T1000 (cell line): ENCODE data around the gene P2RX1.

Experiments used
- DNase-seq: peaks from one replicate; lab custom pipeline; 2025; ENCODE audit warnings: mixed read lengths; lab: John Stamatoyannopoulos, UW

P2RX1 gene

DNA sequence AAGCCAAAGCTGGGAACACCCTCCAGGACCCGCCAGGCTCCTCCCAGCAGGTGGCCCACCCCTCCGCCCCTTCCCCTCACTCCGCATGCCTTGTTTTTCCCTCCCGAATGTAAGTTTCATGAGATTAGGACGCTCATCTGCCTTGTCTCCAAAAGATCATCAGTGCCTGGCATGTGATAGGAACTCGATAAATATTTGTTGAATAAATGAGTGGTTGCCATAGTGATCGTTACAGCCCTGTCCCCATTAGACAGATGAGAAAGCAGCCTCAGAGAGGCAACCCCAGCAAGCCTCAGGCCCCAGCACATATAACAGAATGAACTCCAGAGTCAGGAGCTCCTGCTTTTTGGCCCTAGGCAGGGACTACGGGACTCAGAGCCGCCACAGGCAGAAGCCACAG is 28.5 kb downstream of the P2RX1 start:
- no peak for DNase-seq

DNA sequence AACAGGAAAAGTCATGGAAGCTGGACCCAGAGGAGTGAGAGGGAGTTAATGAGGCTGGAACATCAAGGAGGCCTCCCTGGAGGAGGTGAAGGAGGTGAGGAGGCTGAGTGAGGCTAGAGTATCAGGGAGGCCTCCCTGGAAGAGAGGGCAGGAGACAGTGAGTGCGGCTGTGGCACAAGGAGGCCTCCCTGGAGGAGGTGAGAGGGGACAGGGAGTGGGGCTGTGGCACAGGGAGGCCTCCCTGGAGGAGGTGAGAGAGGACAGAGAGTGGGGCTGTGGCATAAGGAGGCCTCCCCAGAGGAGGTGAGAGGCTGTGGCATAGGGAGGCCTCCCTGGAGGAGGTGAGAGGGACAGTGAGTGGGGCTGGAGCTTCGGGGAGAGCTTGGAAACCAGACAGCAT is 28.9 kb downstream of the P2RX1 start:
- no peak for DNase-seq

DNA sequence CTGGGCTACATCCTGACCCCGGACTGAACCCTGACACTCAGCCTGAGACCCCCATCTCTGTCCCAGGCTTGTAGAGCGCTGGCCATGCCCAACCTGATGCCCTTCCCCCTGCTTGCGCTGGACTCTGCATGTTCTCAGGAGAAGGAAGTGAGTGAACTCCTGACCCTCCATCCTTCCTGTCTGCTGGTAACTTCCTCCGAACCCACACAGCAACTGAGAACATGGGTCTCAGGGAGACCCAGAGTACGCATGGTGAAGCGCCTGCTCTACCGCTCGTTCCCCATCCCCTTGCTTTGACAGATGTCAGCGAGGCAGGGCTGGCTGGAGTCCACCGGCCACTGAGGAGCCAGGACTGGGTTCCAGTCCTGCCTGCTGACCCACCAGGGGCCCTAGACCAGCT is 29.5 kb downstream of the P2RX1 start:
- DNase-seq: no peak

DNA sequence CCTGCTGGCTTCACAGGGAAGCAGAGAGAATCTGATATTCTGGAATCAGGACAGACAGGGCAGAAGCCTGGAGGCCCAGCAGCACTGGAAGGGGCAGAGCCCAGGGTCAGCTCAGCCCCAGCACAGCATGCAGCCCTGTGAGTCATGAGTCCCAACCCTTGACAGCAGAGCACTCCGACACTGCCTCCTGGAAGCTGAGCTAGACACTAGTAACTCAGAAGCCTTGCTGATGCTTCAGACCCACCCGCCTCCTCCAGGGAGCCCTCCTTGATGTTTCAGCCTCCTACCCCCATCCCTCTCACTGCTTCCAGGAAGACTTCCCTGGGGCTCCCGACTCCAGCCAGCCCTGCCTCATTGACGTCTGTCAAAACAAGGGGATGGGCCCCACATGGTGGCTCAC is 30.3 kb downstream of the P2RX1 start:
- peak; percentile 18 for DNase-seq

DNA sequence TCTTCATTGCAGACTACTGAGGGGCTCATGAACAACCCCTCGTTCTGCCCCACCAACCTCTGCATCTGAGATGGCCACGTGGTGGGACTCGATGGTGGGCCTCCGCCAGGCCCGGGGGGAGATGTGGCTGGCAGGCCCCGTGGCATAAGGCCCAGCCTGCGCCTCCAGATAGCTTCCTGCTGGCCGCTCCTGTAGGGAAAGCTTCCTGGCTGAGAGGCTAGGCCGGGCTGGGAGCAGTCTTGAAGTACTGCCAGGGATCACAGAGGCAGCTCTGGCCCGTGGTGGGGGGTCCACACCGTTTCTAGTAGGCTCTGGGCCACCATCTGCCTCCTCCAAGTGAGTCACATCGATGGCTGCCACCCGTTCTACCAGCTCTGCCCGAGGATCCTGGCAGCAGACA is 31.0 kb downstream of the P2RX1 start:
- DNase-seq: no peak

DNA sequence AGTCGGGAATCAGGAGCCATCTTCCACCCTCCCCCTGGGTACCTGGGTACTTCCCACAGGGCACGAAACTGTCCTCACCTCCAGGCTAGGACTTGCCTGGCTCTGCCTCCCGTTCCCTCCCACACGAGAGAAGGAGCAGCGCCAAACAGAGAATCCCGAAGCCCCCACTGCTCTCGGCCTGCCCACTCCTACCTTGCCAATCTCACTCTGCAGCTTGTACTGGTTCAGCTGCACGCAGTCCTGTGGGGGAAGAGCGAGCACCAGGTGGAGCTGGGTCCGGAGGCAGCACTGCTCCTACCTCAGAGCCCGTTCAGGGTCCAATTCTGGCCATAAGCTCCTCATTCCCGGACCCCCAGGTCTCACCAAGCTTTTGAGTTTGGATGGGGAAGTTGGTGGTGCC is 32.1 kb downstream of the P2RX1 start:
- DNase-seq: no peak

DNA sequence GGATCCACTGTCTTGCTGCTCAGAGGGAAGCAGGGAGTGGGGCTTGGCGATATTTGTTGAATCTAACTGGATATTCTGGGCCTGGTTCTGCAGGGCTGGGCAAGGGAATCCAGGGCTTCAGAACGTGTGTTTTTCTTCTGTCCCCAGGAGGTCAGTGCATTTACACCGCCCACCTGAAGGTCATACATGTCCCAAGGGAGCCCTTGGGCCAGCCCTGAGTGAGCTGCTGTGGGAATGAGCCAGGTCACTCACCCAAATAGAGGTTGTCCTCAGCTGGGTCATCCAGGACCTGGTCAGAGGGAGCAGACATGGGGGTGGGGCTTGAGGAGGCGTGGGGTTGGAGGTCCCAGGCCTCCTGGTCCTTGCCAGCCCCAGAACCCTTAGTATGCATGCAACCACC is 34.0 kb downstream of the P2RX1 start:
- DNase-seq: no peak

DNA sequence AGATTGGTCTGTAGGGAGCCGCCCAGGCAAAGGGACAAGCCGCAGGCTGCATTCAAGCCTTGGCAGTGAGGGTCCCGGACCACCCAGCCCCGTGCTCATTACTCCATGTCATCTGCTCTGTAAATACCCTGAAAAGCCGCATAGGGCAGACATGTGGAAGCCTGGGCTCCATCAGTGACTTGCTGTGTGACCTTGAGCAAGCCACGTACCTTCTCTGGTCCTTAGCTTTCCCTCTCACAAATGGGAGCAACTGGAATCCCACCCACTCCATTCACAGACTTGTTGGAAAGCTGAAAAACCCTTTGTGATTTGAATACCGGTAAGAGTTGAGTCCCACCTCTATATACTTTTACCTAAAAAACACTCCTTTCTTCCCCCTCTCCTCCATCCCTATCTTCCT is 35.3 kb downstream of the P2RX1 start:
- no peak for DNase-seq

DNA sequence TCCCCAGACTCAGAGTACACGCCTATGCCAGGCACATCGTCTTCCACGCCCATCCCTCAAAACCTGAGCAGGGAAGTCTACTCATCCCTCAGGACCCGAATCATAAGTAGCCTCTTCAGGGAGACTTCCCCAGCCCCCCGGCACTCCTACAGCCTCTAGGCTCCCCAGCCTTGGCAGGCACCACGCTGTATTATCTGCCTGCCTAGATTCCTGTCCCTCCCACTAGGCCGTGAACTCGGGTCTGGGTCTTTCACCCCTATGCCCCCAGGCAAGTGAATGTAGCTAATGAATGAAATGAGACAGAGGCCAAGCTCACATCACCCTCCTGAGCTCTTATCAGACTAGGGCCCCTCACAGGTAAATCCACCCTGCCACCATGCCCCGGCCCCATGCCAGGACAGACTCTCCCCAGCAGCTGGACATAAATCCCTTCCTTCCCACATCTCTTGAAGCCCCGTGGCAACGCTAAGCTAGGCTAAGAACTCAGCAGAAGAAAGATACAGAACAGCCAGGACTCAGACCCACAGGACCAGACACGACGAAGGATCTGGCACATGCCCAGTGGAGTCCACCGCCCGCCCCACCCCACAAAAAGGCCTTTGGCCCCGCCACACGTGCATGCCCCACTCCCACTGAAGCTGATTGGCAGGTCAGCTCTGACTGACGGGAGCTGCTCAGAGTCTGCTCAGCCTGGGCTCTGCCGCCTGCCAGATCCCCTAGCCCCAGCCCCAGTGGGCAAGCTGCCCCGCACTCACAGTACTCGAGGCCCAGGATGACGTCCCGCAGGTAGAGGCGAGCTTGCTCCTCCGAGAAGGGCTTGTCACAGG is 36.5 kb downstream of the P2RX1 start:
- DNase-seq: no peak

DNA sequence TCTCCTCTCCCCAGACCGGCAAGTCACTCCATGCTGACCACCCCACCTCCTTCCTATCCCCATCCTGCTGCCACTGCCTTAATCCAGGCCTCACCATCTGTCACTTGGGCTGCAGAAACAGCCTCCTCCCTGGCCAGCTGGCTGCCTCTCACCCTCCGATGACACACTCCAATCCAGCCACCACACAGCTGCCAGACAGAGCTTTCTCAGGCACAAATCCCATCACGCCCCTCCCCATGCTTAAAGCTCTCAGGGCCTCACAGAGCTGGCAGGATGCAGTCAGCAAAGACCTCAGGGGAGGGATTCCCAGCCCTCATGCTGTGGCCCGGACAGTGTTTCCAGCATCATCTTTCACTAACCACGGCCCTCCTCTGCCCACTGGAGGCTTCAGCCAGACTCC is 37.1 kb downstream of the P2RX1 start:
- no peak for DNase-seq

DNA sequence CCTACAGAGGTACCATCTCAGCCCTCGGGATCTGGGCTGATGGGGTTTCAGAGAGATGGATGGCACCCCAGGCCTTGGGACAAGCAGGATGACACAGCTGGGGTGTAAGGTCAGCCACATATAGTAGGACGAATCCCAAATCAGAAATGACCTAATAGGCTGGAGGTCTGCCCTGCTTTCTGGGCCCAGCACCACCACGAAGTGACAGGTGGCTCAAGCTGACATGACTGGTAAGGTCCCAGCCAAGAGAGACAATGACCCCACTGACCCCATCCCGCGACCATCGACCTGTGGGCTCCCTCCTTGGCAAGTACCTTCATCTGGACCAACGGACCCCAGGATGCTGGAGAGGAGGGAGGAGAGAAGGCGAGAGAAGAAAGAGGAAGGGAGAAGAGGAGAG is 39.0 kb downstream of the P2RX1 start:
- no peak for DNase-seq

DNA sequence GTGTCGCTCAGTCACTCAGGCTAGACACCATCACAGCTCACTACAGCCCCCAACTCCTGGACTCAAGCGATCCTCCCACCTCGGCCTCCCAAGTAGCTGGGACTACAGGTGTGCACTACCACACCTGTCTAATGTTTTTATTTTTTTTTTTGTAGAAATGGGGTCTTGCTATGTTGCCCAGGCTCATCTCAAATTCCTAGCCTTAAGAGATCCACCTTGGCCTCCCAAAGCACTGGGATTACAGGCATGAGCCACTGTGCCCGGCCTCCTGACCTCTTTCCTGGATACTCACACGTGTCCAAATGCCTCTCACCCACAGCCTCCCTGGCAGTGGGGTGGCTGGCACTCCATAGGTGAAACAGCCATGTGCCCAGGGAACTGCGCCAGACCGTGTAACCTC is 40.9 kb downstream of the P2RX1 start:
- no peak for DNase-seq

DNA sequence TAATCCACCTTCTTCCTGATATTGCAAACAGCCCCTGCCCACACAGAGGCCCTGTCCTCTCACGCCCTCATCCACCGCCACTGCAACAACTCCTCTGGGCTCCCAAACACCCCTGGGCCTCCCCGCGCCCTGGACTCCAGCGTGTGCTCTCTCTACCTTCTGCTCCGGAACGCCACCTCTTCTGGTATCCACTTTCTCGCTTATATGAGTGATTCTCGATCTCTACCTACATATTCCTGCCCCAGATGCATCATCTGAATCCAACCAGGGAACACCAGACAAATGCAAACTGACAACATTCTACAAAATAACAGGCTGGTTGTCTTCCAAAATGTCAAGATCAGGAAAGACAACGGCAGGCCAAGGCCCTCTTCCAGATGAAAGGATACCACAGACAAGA is 42.4 kb downstream of the P2RX1 start:
- no peak for DNase-seq

DNA sequence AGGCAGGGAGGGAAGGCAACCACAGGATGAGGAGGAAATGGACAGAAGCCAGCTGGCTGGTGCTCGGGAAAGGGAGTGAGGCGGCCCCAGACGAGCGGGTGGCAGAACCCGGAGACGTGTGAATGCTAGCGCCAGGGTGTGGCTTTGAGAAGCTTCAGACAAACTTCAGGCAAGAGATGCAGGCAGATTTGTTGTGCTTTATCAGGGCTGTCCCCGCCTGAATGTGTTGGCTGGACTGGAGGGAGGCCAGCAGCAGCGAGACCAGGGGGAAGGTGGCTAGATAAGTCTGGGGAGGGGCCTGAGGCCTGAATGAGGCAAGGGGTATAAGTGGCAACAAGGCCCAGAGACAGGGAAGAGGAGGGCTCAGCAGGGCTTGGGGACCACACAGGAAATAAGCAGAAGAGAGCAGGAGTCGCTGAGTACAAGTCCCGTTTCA is 45.4 kb downstream of the P2RX1 start:
- no peak for DNase-seq

DNA sequence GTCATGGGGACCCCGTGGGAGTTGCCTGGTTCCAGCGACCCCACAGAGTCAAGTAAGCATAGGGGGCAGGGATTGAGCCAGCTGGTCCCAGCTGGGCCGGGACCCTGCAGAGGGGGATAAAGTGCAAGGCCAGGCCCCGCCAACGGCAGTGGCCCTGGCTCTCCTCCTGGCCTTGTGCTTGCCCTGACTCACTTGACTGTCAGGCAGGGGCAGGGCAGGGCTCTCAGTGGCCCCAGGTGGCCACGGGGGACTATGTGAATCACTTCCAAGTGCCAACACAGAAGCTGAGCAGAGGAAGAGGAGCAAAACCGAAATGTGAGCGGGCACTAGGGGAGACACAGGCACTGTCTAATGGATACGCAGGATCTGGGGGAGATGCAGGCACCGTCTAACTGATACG is 48.7 kb downstream of the P2RX1 start:
- no peak for DNase-seq

DNA sequence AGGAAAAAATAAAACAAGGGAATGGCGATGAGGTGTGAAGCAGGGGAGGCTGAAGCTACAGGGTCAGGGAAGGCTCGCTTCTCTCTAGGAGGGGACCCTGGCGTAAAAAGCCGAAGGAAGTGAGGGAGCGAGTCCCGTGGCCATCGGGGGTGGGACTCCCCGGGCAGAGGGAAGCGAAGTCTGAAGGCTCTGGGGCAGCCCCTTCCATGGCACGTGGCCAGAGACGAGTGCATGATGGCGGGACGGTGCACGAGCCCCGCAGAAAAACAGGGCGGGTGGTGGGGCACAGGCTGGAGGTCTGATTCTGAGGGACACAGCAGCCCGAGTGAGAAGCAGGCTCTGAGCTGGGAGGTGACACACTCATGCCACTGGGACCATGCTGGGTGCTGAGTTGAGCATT is 49.2 kb downstream of the P2RX1 start:
- DNase-seq: no peak

DNA sequence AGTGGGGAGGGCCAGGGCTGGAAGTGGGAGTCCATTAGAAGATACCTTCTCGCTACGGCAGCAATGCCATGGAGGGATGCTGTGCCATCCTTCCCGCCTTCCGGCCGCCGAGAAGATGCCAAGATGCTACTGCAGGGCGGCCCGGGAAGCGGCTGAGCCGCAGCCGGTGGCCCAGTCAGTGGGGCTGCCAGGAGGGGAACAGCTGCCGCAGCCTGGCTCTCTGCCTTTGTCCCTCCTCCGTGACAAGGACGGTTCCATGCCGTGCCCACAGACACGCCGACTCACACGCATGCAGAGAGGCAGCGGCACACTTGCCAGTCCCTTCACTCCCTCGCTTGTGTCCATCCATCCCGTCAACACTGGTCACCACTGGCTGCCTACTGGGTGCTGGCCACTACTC is 50.0 kb downstream of the P2RX1 start:
- no peak for DNase-seq

DNA sequence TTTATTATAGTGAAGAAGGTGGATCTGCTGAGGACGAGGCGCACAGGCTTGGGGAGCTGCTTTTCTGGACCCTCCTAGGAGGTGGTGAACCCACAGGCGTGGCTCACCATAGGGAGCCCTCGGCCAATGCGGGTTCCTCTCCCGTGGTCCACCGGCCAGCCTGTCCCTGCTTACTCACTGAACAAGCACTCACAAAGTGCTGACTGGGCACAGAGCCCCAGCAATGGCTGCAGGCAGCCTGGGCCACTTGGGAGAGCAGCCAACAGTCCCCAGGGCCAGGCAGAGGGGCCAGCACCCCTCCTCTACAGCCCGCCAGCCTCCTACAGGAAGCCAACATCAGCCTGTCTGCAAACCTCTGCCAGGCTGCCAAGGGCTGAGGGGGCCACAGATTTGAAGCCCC is 51.1 kb downstream of the P2RX1 start:
- DNase-seq: peak; percentile 73

DNA sequence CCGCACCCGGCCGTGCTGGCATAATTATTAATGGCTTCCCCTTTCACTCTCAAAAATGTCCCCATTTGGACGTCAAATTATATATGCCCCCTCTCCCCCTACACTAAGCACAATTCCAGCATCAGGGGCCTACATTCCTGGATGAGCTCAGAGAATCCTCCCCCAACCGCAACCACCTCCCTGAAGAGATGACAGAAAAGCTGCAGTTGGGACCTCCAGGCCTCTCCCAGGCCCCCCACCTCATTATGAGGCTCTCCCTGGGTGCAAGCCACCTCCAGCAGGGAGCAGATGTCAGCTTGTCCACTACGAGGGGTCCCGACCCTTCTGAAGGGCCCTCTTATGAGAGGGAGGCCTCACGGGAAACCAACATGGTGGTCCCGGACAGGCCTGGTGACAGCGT is 51.7 kb downstream of the P2RX1 start:
- no peak for DNase-seq

DNA sequence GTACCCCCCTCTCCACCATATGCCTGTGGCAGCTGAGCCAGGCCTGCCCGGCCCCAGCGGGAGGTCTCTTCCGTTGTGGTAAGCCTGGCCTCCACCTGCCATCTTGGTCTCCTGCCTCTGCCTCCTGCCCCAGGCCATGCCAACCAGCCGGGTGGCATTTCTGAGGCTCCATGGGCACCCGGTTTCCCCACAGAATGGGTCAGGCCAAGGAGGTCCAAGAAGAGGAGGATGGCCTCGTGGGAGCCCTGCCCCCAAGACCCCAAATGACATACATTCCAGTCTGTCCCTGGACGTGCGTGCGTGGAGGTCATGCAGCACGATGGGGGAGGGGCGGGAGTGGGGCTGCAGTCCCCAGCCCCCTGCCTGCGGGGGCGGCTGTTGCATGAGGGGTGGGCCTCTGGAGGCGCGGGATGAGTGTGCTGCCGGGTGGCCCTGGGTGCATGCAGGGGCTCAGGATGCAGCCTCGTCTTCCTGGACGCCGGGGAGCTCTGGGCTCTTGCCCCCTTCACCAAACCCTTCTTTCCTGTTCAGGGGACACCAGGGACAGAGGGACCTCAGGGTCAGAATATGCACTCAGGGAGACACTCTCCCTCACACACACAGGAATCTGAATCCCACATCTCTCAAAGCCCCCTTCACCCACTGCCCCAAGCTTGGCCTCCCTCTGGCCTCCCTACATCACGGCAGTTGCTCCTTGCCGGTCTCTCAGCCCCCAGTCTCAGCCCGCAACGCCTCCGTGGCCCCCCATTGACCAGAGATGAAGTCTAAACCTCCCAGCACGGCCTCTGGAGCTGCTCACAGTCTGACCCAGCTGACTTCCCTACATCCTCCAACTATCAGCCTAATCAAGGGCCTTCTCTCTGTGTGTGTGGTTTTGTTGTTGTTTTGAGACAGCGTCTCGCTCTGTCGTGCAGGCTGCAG is 54.2 kb downstream of the P2RX1 start:
- no peak for DNase-seq

DNA sequence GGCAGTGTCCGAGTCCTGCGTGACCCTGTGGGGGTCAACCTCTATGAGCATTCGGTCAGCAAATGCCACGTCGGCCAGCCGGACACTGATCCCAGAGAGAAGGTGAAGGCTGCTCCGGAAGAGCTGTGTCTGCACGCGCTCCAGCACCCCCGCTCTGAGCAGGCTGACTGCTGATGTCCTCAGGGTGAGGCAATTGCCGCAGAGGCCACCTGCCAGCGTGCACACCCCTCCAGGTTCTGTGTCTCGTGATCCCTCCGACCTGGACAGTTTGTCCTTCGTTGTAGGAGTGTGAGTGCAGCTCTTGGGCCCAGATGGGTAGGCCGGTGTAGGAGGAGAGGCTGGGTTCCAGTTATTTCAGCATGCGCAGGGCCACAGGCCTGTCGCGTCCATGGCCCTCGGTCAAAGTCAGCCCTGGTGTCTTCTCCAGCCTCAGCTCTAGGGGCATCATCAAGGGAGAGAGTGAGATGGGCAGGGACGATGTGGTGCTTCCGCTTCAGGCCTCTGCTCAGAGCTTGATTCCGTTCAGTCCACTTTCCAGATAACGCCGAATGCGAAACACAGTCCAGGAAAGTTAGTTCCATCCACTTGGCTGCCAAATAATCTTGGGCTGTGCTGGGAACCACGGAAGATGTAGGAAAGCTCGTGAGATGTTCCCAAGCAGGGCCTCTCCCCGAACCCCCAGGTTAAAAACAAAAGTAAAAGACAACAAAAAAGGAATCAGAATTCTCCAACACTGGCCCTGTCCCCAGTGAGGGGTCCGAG is 55.1 kb downstream of the P2RX1 start:
- no peak for DNase-seq

DNA sequence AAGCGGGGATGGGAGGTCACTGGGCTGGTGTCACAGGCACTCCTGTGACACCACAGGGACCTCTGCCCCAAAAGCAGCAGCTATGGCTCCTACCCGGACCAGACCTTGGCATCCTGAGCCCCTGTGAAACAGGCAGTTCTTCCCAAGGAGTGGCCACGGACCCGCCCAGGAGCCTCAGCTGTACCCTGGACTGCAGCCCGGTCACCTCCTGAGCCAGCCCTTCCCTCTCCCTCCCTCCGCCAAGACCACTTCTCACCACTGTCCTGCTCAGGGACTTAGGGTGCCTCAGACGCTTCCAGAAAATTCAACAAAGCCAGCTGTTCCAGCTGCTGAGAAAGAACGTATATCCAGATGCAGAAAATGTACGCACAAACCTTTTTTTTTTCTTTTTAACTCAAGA is 56.3 kb downstream of the P2RX1 start:
- no peak for DNase-seq
